Ascending aorta (tissue), 2 donors: ENCODE data around the gene GRK5. TPM values are rescaled to one million over a fixed set of nuclear protein-coding genes. Genes with fewer than 3 reads are reported as not detected.

Experiments
- DNase-seq, 2 donors: peaks; one replicate each; pipeline ENCODE4 v3.0.0-alpha.2; 2019; ENCODE audit warnings: low spot score in 2 of 2
- H3K27ac ChIP-seq, 2 donors: fragments of 200-600 bp; sonication (generic); one replicate each; pipeline ENCODE4 v1.5.1; 2016 to 2017; ENCODE audit warnings: mild to moderate bottlenecking in 1 of 2
- H3K27me3 ChIP-seq: fragments of 200-600 bp; sonication (generic); one replicate; pipeline ENCODE4 v1.5.1; 2017
- H3K36me3 ChIP-seq, 2 donors: fragments of 200-600 bp; sonication (generic); one replicate each; pipeline ENCODE4 v1.5.1; 2016
- H3K4me1 ChIP-seq, 2 donors: fragments of 200-600 bp; sonication (generic); one replicate each; pipeline ENCODE4 v1.5.1; 2016 to 2017; ENCODE audit warnings: mild to moderate bottlenecking in 1 of 2
- H3K4me3 ChIP-seq, 2 donors: fragments of 200-600 bp; sonication (generic); one replicate each; pipeline ENCODE4 v1.5.1; 2016 to 2017; ENCODE audit warnings: mild to moderate bottlenecking in 1 of 2
- H3K9me3 ChIP-seq, 2 donors: fragments of 200-600 bp; sonication (generic); one replicate each; pipeline ENCODE4 v1.5.1; 2016
- intact Hi-C: fragments of 100-400 bp; cut with DNase I; formaldehyde crosslinking; loops from one replicate; pipeline ENCODE4 v1.15.1; 2023
- total RNA-seq: library from RNA; depleted of rRNA; stranded (reverse); fragments of >200 nt; gene quantifications from one replicate; pipeline ENCODE4 v1.1.0, GENCODE V29; 2016
- TF ChIP-seq, protein P1 (sequence below), 3 experiments: fragments of 200-600 bp in 2 of 3; fragments of 450-650 bp in 1 of 3; sonication (generic) in 2 of 3; IDR thresholded peaks; one replicate each; pipeline ENCODE4 v1.5.1; 2016 to 2019; ENCODE audit warnings: antibody characterized with exemption in 3 of 3, mild to moderate bottlenecking in 1 of 3, moderate library complexity in 1 of 3

Gene GRK5
- total RNA-seq, 1 donor from 2014 or later = 75.5 TPM

DNA sequence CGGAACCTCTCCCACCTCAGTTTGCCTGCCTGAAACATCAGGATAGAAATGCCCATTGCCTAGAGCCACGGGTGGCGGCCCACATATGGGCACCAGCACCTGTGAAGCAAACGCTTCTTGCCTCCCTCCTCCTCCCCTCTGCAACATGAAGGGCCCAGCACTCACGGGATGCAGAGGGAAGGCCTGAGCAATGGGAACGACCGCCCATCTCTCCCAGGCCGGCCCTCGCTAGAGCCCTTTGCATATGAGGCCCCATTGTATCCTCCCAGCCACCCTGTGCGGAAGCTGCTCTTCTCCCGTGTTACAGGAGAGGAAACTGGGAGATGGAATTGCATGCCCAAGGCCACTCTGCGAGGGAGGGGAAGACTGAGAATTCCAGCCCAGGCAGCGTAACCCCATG lies 246.9 kb downstream of the GRK5 start:
- intact Hi-C loops = loop anchor here (5.0 kb wide), 1 partner anchor 223 kb away; no protein-coding TSS in a partner anchor
- no peak for DNase-seq
- H3K9me3 ChIP-seq = no peaks in the 10 kb centered on the region

DNA sequence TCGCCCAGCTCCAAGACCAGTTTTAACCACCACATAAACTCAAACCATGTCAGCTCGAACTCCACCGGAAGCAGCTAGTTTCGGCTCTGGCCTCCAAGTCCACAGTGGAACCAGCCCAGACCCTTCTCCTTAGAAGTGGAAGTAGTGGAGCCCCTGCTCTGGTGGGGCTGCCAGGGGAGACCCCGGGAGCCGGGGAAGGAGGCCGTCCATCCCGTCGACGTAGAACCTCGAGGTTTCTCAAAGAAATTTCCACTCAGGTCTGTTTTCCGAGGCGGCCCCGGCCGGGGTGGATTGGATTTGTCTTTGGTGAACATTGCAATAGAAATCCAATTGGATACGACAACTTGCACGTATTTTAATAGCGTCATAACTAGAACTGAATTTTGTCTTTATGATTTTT lies 247.6 kb downstream of the GRK5 start:
- DNase-seq = no peak
- Histone ChIP-seq H3K27me3 (no peaks in the 10 kb centered on the region), H3K4me1 (peaks cover 4 to 8% of the 10 kb centered on the region in 2 donors), H3K36me3 (peaks cover 31 to 73% of the 10 kb centered on the region in 2 donors), H3K9me3 (no peaks in the 10 kb centered on the region), H3K27ac (no peak overlapping the region), H3K4me3 (no peak overlapping the region)
- intact Hi-C loops = loop anchor here (5.0 kb wide), 1 partner anchor 222 kb away; no protein-coding TSS in a partner anchor
- TF ChIP-seq, protein P1, sequence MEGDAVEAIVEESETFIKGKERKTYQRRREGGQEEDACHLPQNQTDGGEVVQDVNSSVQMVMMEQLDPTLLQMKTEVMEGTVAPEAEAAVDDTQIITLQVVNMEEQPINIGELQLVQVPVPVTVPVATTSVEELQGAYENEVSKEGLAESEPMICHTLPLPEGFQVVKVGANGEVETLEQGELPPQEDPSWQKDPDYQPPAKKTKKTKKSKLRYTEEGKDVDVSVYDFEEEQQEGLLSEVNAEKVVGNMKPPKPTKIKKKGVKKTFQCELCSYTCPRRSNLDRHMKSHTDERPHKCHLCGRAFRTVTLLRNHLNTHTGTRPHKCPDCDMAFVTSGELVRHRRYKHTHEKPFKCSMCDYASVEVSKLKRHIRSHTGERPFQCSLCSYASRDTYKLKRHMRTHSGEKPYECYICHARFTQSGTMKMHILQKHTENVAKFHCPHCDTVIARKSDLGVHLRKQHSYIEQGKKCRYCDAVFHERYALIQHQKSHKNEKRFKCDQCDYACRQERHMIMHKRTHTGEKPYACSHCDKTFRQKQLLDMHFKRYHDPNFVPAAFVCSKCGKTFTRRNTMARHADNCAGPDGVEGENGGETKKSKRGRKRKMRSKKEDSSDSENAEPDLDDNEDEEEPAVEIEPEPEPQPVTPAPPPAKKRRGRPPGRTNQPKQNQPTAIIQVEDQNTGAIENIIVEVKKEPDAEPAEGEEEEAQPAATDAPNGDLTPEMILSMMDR (IDR thresholded peaks at IDR 0.05) = no peak

More for the DNA sequence above, 246.9 kb downstream of the GRK5 start:
- H3K4me1 ChIP-seq = peaks cover 7 to 12% of the 10 kb centered on the region in 2 donors
- H3K27me3 ChIP-seq = no peaks in the 10 kb centered on the region
- TF ChIP-seq, protein P1 (IDR thresholded peaks at IDR 0.05) = no peak
- peaks cover 31 to 73% of the 10 kb centered on the region in 2 donors for H3K36me3 ChIP-seq
- H3K27ac ChIP-seq = no peak overlapping the region
- H3K4me3 ChIP-seq = no peak overlapping the region

DNA sequence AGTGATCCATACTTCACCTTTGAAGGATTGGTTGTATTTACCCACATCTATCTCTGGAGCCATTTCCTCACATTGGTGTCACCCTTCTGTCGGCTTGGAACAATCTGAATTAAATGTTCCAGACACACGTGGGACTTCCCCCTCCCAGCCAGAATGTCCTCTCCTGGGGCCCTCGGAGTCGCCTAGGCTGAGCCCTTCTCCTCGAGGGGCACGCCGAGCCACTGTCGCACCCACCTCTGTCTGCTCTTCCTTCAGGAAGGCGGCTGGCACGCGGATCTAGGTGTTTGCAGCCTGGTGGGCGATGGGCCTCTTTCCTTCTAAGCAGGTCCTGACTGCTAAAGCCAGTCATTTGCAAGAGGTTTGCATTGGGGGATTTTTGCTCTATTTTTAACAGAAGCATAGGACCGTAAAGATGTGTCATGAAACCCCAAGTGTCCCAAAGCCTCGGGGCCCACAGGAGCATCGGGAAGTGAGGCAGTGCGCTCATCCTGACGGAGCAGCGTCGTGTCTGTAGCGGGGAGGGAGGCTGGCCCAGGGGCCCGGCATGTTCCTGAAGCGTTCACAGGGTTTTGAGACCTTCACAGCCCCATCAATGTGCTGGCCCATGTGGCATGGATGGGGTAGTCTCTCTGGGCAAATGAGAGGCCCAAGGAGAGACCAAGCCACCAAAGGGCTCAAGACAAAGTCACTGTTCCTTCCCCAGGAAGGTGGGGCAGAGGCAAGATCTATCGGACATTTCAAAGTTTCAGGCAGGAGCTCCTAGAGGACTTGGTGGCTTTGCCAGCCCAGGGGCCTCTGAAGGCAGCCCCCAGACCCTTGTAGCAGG lies 248.5 kb downstream of the GRK5 start:
- no peaks in the 10 kb centered on the region for H3K9me3 ChIP-seq
- H3K27me3 ChIP-seq = no peaks in the 10 kb centered on the region
- DNase-seq = no peak
- H3K27ac ChIP-seq = no peak overlapping the region
- intact Hi-C loops = no loop called here
- no peaks in the 10 kb centered on the region for H3K4me1 ChIP-seq
- no peak overlapping the region for H3K4me3 ChIP-seq
- H3K36me3 ChIP-seq = peaks cover 31 to 73% of the 10 kb centered on the region in 2 donors
- TF ChIP-seq, protein P1 (IDR thresholded peaks at IDR 0.05) = no peak

DNA sequence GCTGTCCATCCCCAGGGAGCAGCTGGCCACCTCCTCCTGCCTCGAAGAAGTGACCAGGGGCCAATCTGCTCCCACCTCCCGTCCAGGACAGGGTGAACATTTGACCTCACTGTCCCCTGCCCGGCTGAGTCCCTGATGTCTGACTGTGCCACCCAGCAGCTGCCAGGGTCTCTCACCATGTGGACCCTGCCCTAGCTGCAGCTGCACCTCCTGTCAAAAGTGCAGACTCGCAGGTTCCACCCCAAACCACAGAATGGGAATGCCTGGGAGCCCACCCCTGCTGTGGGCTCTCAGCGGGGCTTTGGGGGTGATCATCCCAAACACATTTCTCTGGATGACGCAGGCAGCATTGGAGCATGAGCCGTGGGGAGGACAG lies 249.1 kb downstream of the GRK5 start:
- TF ChIP-seq, protein P1 (IDR thresholded peaks at IDR 0.05) = no peak
- Histone ChIP-seq H3K27me3 (no peaks in the 10 kb centered on the region), H3K27ac (no peak overlapping the region), H3K36me3 (peaks cover 30 to 72% of the 10 kb centered on the region in 2 donors), H3K9me3 (no peaks in the 10 kb centered on the region), H3K4me3 (no peak overlapping the region), H3K4me1 (no peaks in the 10 kb centered on the region)
- no peak for DNase-seq
- intact Hi-C loops = no loop called here

DNA sequence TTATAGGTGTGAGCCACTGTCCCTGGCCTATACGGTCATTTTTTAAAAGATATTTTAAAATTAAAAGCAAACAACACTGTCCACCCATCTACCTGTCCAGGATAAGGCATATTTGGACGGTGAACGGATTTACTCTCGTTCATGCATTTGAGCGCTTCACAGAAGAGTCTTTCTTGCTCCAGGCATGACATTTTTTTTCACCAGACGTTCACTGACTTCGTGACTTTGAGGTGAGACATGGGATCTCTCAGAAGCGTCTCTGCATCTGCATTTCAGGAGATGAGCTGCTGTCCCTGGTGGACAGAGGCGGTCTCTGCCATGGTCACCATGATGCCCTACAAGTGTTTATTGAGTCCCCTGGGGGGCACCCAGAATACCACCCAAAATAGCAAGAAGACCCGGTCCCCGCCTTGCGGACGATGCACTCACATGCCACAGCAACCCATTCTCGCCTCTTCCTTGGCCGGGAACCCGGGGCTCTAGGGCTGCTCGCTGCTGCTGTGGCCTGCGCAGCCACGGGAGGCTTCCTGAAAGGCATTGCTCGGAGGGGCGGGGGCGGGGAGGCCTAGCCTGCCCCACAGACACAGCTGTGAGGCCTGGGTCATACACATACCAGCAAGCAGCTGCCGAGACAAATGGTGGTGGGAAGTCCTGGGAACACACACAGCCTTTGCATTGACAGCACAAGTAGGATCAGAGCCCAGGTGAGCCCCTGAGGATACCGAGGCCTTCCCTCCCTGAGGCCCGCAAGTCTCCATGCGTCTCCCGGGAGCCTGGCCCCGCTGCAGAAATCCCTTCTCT lies 250.8 kb downstream of the GRK5 start:
- intact Hi-C loops = no loop called here
- Histone ChIP-seq H3K9me3 (no peaks in the 10 kb centered on the region), H3K4me3 (no peak overlapping the region), H3K27ac (no peak overlapping the region), H3K27me3 (no peaks in the 10 kb centered on the region), H3K4me1 (no peaks in the 10 kb centered on the region), H3K36me3 (peaks cover 14 to 55% of the 10 kb centered on the region in 2 donors)
- DNase-seq = no peak
- TF ChIP-seq, protein P1 (IDR thresholded peaks at IDR 0.05) = no peak
